Left ventricle myocardium inferior (tissue), 1 donor: ENCODE measurements around the gene CDK6. TPM values are rescaled to one million over a fixed set of nuclear protein-coding genes. Genes with fewer than 3 reads are reported as not detected.

Source experiments
- DNase-seq: peaks from one replicate; pipeline ENCODE4 v3.0.0-alpha.2; 2020
- H3K27ac ChIP-seq: fragments of 200-600 bp; replicated peaks from 2 replicates; pipeline ENCODE4 v1.8.0; 2021
- H3K27me3 ChIP-seq: fragments of 200-600 bp; 2 replicates; pipeline ENCODE4 v1.8.0; 2021; ENCODE audit warnings: low read depth
- H3K36me3 ChIP-seq: fragments of 200-600 bp; 2 replicates; pipeline ENCODE4 v1.8.0; 2021
- H3K4me1 ChIP-seq: fragments of 200-600 bp; 2 replicates; pipeline ENCODE4 v1.8.0; 2021
- H3K4me3 ChIP-seq: fragments of 200-600 bp; 2 replicates; pipeline ENCODE4 v1.8.0; 2021; ENCODE audit warnings: mild to moderate bottlenecking, moderate library complexity
- H3K9me3 ChIP-seq: fragments of 200-600 bp; replicated peaks from 2 replicates; pipeline ENCODE4 v1.8.0; 2021
- CTCF ChIP-seq: fragments of 200-600 bp; IDR thresholded peaks from 2 replicates; pipeline ENCODE4 v1.8.0; 2021; ENCODE audit warnings: antibody characterized with exemption, mild to moderate bottlenecking, borderline replicate concordance
- intact Hi-C: fragments of 100-400 bp; cut with micrococcal nuclease; formaldehyde crosslinking; loops from one replicate; pipeline ENCODE4 v1.11.0; 2022
- total RNA-seq: library from RNA; stranded (reverse); fragmentation: NEBNext Ultra II Directional; extraction: Animal tissue kit (Norgen Biotek cat#: 25700); gene quantifications from one replicate; pipeline ENCODE4 v1.2.1, GENCODE V29; 2021
- donor health status: DM: no; HTN: yes; CAD: no; lungs with severe emphysema.

Gene CDK6
- total RNA-seq, 1 donor from 2014 or later: 16.5 TPM

GRCh38 chr7:92697012-92697411 is 139.4 kb downstream of the CDK6 start:
- Histone ChIP-seq H3K4me3 (peak overlapping the region; percentile 39), H3K27ac (peak overlapping the region; percentile 88), H3K36me3 (no peaks in the 10 kb centered on the region), H3K27me3 (no peaks in the 10 kb centered on the region), H3K9me3 (no peaks in the 10 kb centered on the region), H3K4me1 (peaks cover 64% of the 10 kb centered on the region)
- DNase-seq: no peak
- intact Hi-C loops: loop anchor here (5.0 to 10.0 kb wide), 2 partner anchors 72 to 135 kb away; no protein-coding TSS in a partner anchor
- TF ChIP-seq CTCF: no peak

GRCh38 chr7:92696584-92696983 is 139.8 kb downstream of the CDK6 start:
- no peak for DNase-seq
- Histone ChIP-seq H3K4me3 (peak overlapping the region; percentile 39), H3K9me3 (no peaks in the 10 kb centered on the region), H3K27ac (peak overlapping the region; percentile 88), H3K4me1 (peaks cover 64% of the 10 kb centered on the region), H3K36me3 (no peaks in the 10 kb centered on the region), H3K27me3 (no peaks in the 10 kb centered on the region)
- TF ChIP-seq CTCF: no peak
- intact Hi-C loops: loop anchor here (5.0 to 10.0 kb wide), 2 partner anchors 72 to 136 kb away; no protein-coding TSS in a partner anchor

GRCh38 chr7:92695308-92696261 is 140.8 kb downstream of the CDK6 start:
- Histone ChIP-seq H3K4me1 (peaks cover 64% of the 10 kb centered on the region), H3K9me3 (no peaks in the 10 kb centered on the region), H3K4me3 (peak overlapping the region; percentile 65), H3K27me3 (no peaks in the 10 kb centered on the region), H3K36me3 (no peaks in the 10 kb centered on the region), H3K27ac (peak overlapping the region; percentile 88)
- intact Hi-C loops: loop anchor here (5.0 to 10.0 kb wide), 2 partner anchors 71 to 137 kb away; no protein-coding TSS in a partner anchor
- no peak for TF ChIP-seq CTCF
- DNase-seq: peak; percentile 23

- DNase-seq: no peak
- TF ChIP-seq CTCF: no peak
- peak overlapping the region; percentile 88 for H3K27ac ChIP-seq
- H3K27me3 ChIP-seq: no peaks in the 10 kb centered on the region
- H3K4me1 ChIP-seq: peaks cover 51% of the 10 kb centered on the region
- H3K36me3 ChIP-seq: no peaks in the 10 kb centered on the region
- H3K4me3 ChIP-seq: no peak overlapping the region
- H3K9me3 ChIP-seq: no peaks in the 10 kb centered on the region
- intact Hi-C loops: loop anchor here (10.0 kb wide), 1 partner anchor 69 kb away; no protein-coding TSS in a partner anchor
These were observed 142.2 kb downstream of the CDK6 start for GRCh38 chr7:92694211-92694610.

GRCh38 chr7:92693519-92693918 is 142.9 kb downstream of the CDK6 start:
- Histone ChIP-seq H3K27me3 (no peaks in the 10 kb centered on the region), H3K4me1 (peaks cover 44% of the 10 kb centered on the region)
- intact Hi-C loops: loop anchor here (10.0 kb wide), 1 partner anchor 69 kb away; no protein-coding TSS in a partner anchor

More at GRCh38 chr7:92693519-92693918, 142.9 kb downstream of the CDK6 start:
- TF ChIP-seq CTCF: no peak
- Histone ChIP-seq H3K36me3 (no peaks in the 10 kb centered on the region), H3K9me3 (no peaks in the 10 kb centered on the region), H3K4me3 (no peak overlapping the region), H3K27ac (peak overlapping the region; percentile 88)
- DNase-seq: no peak
